Measurements from ENCODE around the gene IRF6. TPM values are rescaled to one million over a fixed set of nuclear protein-coding genes. Genes with fewer than 3 reads are reported as not detected.
A peak's percentile ranks its signal among the peaks of the same experiment; 100 is the strongest.

Gene IRF6
- total RNA-seq, 2 experiments from 2014 or later = 0.16 to 0.21 TPM

DNA sequence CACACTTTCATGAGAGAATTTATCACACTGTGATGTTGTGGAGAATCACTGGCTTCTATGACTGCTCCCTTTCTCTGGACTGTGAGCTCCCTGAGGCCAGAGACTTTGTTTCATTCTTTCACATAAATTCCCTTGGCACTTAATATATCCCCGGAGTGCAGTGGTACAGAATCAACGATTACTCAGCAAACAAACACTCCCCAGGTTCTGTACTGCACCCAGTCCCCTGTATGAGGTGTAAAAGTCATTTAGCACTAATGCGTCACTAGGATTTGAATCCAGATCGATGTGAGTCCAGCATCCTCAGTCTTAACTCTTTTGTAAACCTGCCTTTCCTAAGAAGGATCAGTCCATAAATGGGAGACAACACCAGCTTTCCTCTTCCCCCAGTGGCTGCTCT, 15.0 kb upstream of the IRF6 start:
- H3K4me1 Mint-ChIP-seq (ENCODE audit: low read depth) = peaks cover 10% of the 10 kb centered on the region
- no peak overlapping the region for H3K4me3 Mint-ChIP-seq
- no peaks in the 10 kb centered on the region for H3K9me3 Mint-ChIP-seq (ENCODE audit: insufficient read depth)
- no peaks in the 10 kb centered on the region for H3K36me3 Mint-ChIP-seq (ENCODE audit: low read depth)
- no peak overlapping the region for H3K27ac Mint-ChIP-seq
- no peak for ATAC-seq
- ChIA-PET POLR2A (interaction anchor here (1.5 kb wide), 1 partner anchor 48 kb away, joined by 3 read pairs; no protein-coding TSS in a partner anchor), CTCF (interaction anchor here (0.9 to 3.9 kb wide), 2 partner anchors 12 to 14 kb away, joined by 3 to 61 read pairs; partner anchors contain the start of gene IRF6)
- no peak for DNase-seq
- peaks cover 33% of the 10 kb centered on the region for H3K27me3 Mint-ChIP-seq (ENCODE audit: low read depth)

DNA sequence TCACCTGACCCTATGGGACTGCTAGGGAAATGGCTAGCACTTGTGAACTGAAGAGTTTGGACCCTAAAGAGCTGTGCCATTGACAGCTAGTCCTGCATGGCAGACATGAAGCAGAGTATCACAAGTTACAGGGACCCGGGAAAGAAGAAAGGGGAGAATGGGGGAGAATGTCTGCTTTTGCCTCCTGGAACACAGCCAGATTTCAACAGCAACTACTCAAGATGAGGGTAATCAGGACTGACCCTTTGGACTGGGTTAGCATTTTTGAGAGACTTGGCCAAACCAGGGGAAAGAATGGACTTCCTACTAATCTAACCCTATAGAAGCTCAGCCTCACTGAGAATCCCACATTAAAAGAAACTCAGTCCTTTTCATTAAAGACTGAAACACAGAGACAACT, 13.1 kb upstream of the IRF6 start:
- H3K9me3 Mint-ChIP-seq (ENCODE audit: insufficient read depth) = no peaks in the 10 kb centered on the region
- ChIA-PET CTCF (interaction anchor here (1.2 to 2.4 kb wide), 2 partner anchors 8 to 51 kb away, joined by 4 to 11 read pairs; partner anchors contain the start of gene UTP25), POLR2A (no interaction called here)
- no peak for ATAC-seq
- no peak overlapping the region for H3K27ac Mint-ChIP-seq
- peaks cover 31% of the 10 kb centered on the region for H3K27me3 Mint-ChIP-seq (ENCODE audit: low read depth)
- no peak overlapping the region for H3K4me3 Mint-ChIP-seq
- peaks cover 10% of the 10 kb centered on the region for H3K4me1 Mint-ChIP-seq (ENCODE audit: low read depth)
- no peak for DNase-seq
- no peaks in the 10 kb centered on the region for H3K36me3 Mint-ChIP-seq (ENCODE audit: low read depth)

DNA sequence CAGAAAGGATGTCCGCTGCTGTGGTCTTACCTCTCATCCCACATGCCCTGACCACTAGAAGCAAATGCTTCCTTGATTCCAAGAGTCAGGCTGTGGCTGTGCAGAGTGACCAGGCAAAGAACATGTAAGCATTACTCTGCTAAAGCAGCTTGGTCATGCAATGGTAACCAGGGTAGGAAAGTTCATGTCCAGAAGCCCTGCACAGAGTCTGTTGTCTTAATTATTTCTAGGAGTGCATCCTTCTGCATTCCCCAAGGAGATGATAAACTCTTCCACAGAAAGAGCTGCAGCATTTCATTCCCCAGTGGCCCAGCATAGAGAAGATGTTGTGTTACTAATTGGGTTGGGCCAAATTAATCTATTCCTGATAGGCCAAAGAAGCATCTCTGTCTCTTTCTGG, 11.7 kb upstream of the IRF6 start:
- Mint-ChIP-seq H3K4me1 (ENCODE audit: low read depth) (peaks cover 2% of the 10 kb centered on the region), H3K4me3 (no peak overlapping the region), H3K9me3 (ENCODE audit: insufficient read depth) (no peaks in the 10 kb centered on the region), H3K27me3 (ENCODE audit: low read depth) (peaks cover 27% of the 10 kb centered on the region), H3K27ac (no peak overlapping the region), H3K36me3 (ENCODE audit: low read depth) (no peaks in the 10 kb centered on the region)
- ATAC-seq (no peak), DNase-seq (no peak)
- POLR2A ChIA-PET = no interaction called here
- CTCF ChIA-PET = interaction anchor here (2.4 kb wide), 1 partner anchor 9 kb away, joined by 11 read pairs; the partner anchor contains the start of gene UTP25

DNA sequence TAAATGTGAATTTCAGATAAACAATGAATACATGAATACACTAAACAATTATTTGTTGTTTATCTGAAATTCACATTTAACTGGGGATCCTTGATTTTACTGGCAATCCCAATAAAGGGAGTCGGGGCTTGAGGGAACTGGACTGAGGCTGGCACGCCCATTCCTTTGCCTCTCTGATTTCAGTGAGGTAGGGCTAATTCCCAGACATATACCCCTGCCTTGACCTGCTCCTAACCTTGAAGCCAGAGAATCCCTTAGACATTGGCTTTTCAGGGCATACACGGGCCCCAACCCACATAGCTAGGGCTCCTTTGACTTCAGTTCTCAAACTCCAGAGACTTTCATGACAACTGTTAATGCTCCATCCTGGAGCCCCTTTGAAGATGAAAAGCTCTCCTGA, 11.0 kb upstream of the IRF6 start:
- Mint-ChIP-seq H3K36me3 (ENCODE audit: low read depth) (no peaks in the 10 kb centered on the region), H3K9me3 (ENCODE audit: insufficient read depth) (no peaks in the 10 kb centered on the region), H3K4me3 (no peak overlapping the region), H3K4me1 (ENCODE audit: low read depth) (no peaks in the 10 kb centered on the region), H3K27me3 (ENCODE audit: low read depth) (peaks cover 24% of the 10 kb centered on the region), H3K27ac (no peak overlapping the region)
- ATAC-seq (no peak), DNase-seq (no peak)
- CTCF ChIA-PET = no interaction called here
- POLR2A ChIA-PET = no interaction called here

DNA sequence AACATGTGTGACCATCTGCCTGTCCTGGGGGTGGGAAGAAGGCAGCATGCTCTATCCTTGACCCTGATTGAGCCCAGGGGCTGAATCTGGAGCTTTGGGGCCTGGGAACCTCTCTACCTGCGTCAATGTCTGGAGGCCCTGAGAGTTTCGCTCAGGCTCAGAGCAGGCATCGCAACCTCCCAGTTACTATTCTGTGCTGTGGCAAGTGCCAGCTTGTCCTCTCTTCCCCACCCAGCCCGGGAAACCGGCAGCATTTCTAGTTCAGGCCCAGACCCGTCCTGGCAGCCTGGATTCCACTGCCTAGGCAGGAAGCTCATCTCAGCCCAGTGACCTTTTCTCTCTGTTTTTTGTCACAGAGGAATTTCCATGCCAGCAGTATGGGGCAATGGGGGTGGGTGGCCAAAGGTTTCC, 10.0 kb upstream of the IRF6 start:
- H3K27ac Mint-ChIP-seq = no peak overlapping the region
- no peak for DNase-seq
- POLR2A ChIA-PET = no interaction called here
- no peaks in the 10 kb centered on the region for H3K36me3 Mint-ChIP-seq (ENCODE audit: low read depth)
- H3K4me3 Mint-ChIP-seq = no peak overlapping the region
- no peak for ATAC-seq
- H3K27me3 Mint-ChIP-seq (ENCODE audit: low read depth) = peaks cover 20% of the 10 kb centered on the region
- H3K4me1 Mint-ChIP-seq (ENCODE audit: low read depth) = no peaks in the 10 kb centered on the region
- CTCF ChIA-PET = interaction anchor here (0.9 to 4.1 kb wide), 3 partner anchors 7 to 45 kb away, joined by 3 to 41 read pairs (median 9); partner anchors contain the start of gene UTP25
- H3K9me3 Mint-ChIP-seq (ENCODE audit: insufficient read depth) = no peaks in the 10 kb centered on the region

DNA sequence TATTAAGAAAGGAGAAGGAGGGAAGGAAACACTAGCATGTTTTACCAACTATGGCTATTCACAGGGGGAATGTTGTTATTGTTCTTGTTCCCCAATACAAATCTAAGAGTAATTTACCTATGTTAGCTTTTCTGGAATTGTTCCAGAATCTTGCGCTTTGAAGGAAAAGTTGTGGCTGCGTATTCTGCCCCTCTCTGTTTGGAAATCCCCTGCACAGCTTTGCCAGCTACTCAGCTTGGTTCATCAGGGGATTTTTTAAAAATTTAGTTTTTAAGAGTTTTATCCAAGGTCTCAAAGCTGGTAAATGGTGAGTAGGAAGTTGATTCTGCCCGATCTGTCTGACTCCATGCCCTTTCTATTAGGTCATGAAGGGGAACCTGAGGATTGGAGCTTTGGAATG, 9.5 kb upstream of the IRF6 start:
- no peak overlapping the region for H3K4me3 Mint-ChIP-seq
- DNase-seq = no peak
- ATAC-seq = no peak
- ChIA-PET POLR2A (no interaction called here), CTCF (interaction anchor here (0.9 to 4.1 kb wide), 3 partner anchors 8 to 46 kb away, joined by 3 to 41 read pairs (median 9); partner anchors contain the start of gene UTP25)
- no peak overlapping the region for H3K27ac Mint-ChIP-seq
- H3K27me3 Mint-ChIP-seq (ENCODE audit: low read depth) = peaks cover 15% of the 10 kb centered on the region
- no peaks in the 10 kb centered on the region for H3K4me1 Mint-ChIP-seq (ENCODE audit: low read depth)
- no peaks in the 10 kb centered on the region for H3K9me3 Mint-ChIP-seq (ENCODE audit: insufficient read depth)
- no peaks in the 10 kb centered on the region for H3K36me3 Mint-ChIP-seq (ENCODE audit: low read depth)

DNA sequence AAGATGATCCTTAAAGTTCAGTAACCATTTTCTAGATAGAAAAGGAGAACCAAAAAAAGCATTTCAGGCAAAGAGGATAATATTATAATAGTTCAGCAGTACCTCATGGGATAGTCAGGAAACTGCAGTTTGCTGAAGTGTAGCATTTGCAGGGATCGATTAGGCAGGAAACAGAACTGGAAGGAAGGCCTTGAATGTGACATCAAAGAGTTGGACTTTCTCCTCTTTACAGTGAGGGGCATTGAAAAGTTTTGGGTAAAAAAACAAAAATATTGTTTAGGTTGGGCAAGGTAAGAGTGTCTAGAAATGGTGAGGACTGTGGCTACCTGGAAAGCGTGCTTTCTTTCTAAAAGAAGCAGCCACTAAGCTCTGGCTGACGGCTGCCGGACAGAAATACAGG, 8.0 kb upstream of the IRF6 start:
- Mint-ChIP-seq H3K9me3 (ENCODE audit: insufficient read depth) (no peaks in the 10 kb centered on the region), H3K36me3 (ENCODE audit: low read depth) (no peaks in the 10 kb centered on the region), H3K27ac (no peak overlapping the region), H3K27me3 (ENCODE audit: low read depth) (peaks cover 6% of the 10 kb centered on the region), H3K4me1 (ENCODE audit: low read depth) (no peaks in the 10 kb centered on the region), H3K4me3 (no peak overlapping the region)
- ATAC-seq = no peak
- DNase-seq = no peak
- ChIA-PET CTCF (interaction anchor here (1.0 to 4.1 kb wide), 4 partner anchors 9 to 69 kb away, joined by 3 to 41 read pairs (median 5); partner anchors contain the start of gene UTP25), POLR2A (interaction anchor here (0.7 kb wide), 1 partner anchor 90 kb away, joined by 3 read pairs; no protein-coding TSS in a partner anchor)

DNA sequence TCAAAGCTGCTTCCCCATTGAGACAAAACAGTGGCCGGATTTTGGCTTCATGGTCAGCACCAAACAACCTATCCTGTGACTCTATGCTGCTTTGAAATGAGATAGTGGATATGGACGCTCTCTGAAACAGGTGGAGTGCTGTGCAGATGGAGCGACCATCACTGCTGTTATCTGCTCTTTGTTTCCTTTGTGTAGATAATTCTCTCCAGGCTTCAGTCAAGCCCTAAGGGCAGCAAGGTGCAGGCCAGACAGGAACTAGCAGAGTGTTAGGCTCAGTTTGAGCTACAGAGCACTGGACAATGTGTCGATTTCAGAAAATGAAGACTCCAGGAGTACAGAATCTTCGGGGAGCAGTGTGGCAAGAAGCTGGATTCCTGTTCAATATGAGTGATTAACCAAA, 4.8 kb upstream of the IRF6 start:
- ChIA-PET POLR2A (no interaction called here), CTCF (interaction anchor here (1.4 to 6.4 kb wide), 2 partner anchors 12 to 17 kb away, joined by 3 to 61 read pairs; partner anchors contain the start of gene UTP25)
- Mint-ChIP-seq H3K27ac (no peak overlapping the region), H3K36me3 (ENCODE audit: low read depth) (no peaks in the 10 kb centered on the region), H3K9me3 (ENCODE audit: insufficient read depth) (no peaks in the 10 kb centered on the region), H3K4me3 (no peak overlapping the region), H3K4me1 (ENCODE audit: low read depth) (peaks cover 6% of the 10 kb centered on the region), H3K27me3 (ENCODE audit: low read depth) (no peaks in the 10 kb centered on the region)
- no peak for ATAC-seq
- DNase-seq = no peak

DNA sequence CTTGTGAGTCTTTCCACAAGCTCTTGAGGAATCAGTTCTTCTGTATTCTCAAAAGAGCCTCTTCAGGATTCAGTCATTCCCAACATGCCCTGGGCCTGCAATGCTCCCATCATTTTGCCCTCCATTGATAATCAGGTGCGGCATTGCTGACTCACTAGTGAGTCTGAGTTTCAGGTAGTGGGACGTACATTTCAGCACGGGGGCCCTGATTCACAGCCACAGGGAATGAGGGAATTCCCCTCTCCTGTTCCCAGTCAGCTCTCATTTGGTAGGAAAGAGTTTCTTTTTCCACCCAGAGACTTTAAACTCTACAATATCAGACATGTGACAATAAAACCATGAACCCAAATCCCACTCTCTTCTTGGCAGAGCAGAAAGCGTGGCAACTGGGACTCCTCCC, 3.7 kb upstream of the IRF6 start:
- ATAC-seq = no peak
- Mint-ChIP-seq H3K9me3 (ENCODE audit: insufficient read depth) (no peaks in the 10 kb centered on the region), H3K4me3 (no peak overlapping the region), H3K27ac (no peak overlapping the region), H3K27me3 (ENCODE audit: low read depth) (peaks cover 3% of the 10 kb centered on the region), H3K36me3 (ENCODE audit: low read depth) (no peaks in the 10 kb centered on the region), H3K4me1 (ENCODE audit: low read depth) (peaks cover 11% of the 10 kb centered on the region)
- DNase-seq = no peak
- CTCF ChIA-PET = interaction anchor here (6.4 kb wide), 1 partner anchor 13 kb away, joined by 61 read pairs; no protein-coding TSS in a partner anchor
- POLR2A ChIA-PET = interaction anchor here (0.7 kb wide), 1 partner anchor 468 kb away, joined by 3 read pairs; no protein-coding TSS in a partner anchor

DNA sequence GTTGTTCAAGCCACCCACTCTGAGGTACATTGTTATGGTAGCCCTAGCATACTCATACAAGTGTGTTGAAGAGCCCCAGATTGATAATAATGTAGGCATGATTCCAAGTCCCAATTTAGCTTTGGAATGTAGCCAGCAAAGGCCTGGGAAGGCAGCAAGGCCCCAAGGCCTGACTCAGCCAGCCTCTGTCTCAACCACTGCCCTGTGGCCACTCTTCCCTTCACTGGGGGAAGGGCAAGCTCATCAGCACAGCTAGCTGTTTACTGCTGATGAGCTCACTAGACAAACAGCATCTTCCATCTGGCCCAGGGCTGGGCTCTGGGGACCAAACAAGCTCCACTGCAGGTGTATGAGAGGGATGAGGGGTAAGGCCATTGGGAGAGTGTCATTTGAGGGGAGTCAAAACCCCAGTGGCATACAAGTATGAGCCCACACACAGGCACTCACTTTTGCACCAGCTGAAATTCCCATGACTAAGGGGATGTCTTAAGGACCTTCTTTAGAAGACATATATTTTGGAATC, 2.2 kb upstream of the IRF6 start:
- Mint-ChIP-seq H3K4me1 (ENCODE audit: low read depth) (peaks cover 11% of the 10 kb centered on the region), H3K36me3 (ENCODE audit: low read depth) (no peaks in the 10 kb centered on the region), H3K27me3 (ENCODE audit: low read depth) (peaks cover 11% of the 10 kb centered on the region), H3K27ac (no peak overlapping the region), H3K4me3 (no peak overlapping the region), H3K9me3 (ENCODE audit: insufficient read depth) (no peaks in the 10 kb centered on the region)
- CTCF ChIA-PET = interaction anchor here (0.8 to 6.4 kb wide), 3 partner anchors 9 to 20 kb away, joined by 3 to 61 read pairs (median 4); partner anchors contain the start of gene UTP25
- ATAC-seq = no peak
- POLR2A ChIA-PET = no interaction called here
- no peak for DNase-seq

DNA sequence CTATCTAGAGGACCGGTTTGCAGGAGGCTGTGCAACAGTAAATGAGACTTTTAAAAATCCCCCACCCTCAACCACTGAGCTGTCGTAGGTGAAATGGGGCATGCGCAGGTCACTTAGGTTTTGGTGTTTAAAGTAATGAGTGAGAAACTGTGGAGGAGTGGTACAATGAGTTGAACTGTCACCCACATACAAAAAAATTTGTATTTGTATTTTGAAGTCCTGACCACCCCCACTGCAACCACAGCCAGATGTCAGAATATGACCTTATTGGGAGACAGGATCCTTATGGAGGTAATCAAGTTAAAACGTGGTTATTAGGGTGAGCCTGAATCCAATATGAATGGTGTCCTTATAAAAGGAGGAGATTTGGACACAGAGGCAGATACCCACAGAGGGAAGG, 1.6 kb upstream of the IRF6 start:
- no peak for DNase-seq
- Mint-ChIP-seq H3K27ac (no peak overlapping the region), H3K27me3 (ENCODE audit: low read depth) (peaks cover 13% of the 10 kb centered on the region), H3K9me3 (ENCODE audit: insufficient read depth) (no peaks in the 10 kb centered on the region), H3K4me3 (no peak overlapping the region), H3K36me3 (ENCODE audit: low read depth) (no peaks in the 10 kb centered on the region), H3K4me1 (ENCODE audit: low read depth) (peaks cover 11% of the 10 kb centered on the region)
- POLR2A ChIA-PET = interaction anchor here (0.7 kb wide), 1 partner anchor 11 kb away, joined by 3 read pairs; no protein-coding TSS in a partner anchor
- ATAC-seq = no peak
- CTCF ChIA-PET = interaction anchor here (0.8 to 6.4 kb wide), 3 partner anchors 8 to 20 kb away, joined by 3 to 61 read pairs (median 4); partner anchors contain the start of gene UTP25

DNA sequence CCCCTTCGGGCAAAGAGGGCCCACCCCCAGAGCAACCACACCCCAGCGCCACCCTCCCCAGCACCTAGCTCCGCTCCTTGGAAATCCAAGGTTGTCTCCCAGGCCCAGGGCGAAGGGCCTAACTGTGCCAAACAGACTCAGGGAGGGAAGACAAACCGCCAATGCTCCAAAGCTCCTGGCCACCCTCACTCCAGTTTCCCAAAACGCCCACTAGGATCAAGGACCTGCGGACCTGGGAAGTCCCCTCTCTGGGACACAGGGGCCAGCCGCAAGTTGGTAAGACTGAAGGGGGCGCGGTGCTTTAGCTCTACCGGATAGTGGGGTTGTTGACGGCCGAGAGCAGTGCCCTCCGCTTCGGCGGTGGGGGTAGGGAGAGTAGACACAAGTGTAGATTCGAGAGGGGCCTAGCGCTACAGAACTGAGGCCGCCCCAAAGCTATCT, 581 bp downstream of the IRF6 start:
- peaks cover 17% of the 10 kb centered on the region for H3K27me3 Mint-ChIP-seq (ENCODE audit: low read depth)
- H3K4me3 Mint-ChIP-seq = peak overlapping the region; percentile 77
- ChIA-PET CTCF (interaction anchor here (1.1 to 6.4 kb wide), 3 partner anchors 10 to 37 kb away, joined by 3 to 61 read pairs (median 4); no protein-coding TSS in a partner anchor), POLR2A (no interaction called here)
- H3K4me1 Mint-ChIP-seq (ENCODE audit: low read depth) = peaks cover 11% of the 10 kb centered on the region
- H3K36me3 Mint-ChIP-seq (ENCODE audit: low read depth) = no peaks in the 10 kb centered on the region
- H3K9me3 Mint-ChIP-seq (ENCODE audit: insufficient read depth) = no peaks in the 10 kb centered on the region
- no peak for DNase-seq
- ATAC-seq = no peak
- H3K27ac Mint-ChIP-seq = no peak overlapping the region

All from activated CD8-positive, alpha-beta T cell treated with anti-CD3 and anti-CD28 coated beads, Interleukin-2, amount 10 ng/mL, durations not matched to agents 7 days and 5 days (primary cell).